Stimulated activated naive CD8-positive, alpha-beta T cell treated with anti-CD3 and anti-CD28 coated beads, Interleukin-15, amount 100 ng/mL, for 72 hours (primary cell): ENCODE data around the gene RNF212.

Source experiments
- ATAC-seq: fragments of 150-1000 bp; cut with Tn5 transposase; 2 replicates; pipeline ENCODE4 v1.10.0; 2021; ENCODE audit warnings: mild to moderate bottlenecking, moderate library complexity
- DNase-seq, 2 donors: peaks; one replicate each; pipeline ENCODE4 v3.0.0; 2021 to 2022
- H3K27ac Mint-ChIP-seq, 2 donors: one replicate each; pipeline ENCODE4 v1.8.0; 2022; ENCODE audit warnings: mild to moderate bottlenecking in 2 of 2, mixed read lengths in 2 of 2, moderate library complexity in 2 of 2
- H3K27me3 Mint-ChIP-seq: one replicate; pipeline ENCODE4 v1.8.0; 2022; ENCODE audit warnings: mixed read lengths
- H3K4me1 Mint-ChIP-seq: one replicate; pipeline ENCODE4 v1.8.0; 2022; ENCODE audit warnings: mild to moderate bottlenecking, mixed read lengths
- H3K4me3 Mint-ChIP-seq, 2 donors: one replicate each; pipeline ENCODE4 v1.8.0; 2022; ENCODE audit warnings: mild to moderate bottlenecking in 2 of 2, mixed read lengths in 2 of 2, moderate library complexity in 1 of 2
- H3K9me3 Mint-ChIP-seq, 2 donors: one replicate each; pipeline ENCODE4 v1.8.0; 2022; ENCODE audit warnings: mixed read lengths in 2 of 2

The RNF212 gene, protein sequence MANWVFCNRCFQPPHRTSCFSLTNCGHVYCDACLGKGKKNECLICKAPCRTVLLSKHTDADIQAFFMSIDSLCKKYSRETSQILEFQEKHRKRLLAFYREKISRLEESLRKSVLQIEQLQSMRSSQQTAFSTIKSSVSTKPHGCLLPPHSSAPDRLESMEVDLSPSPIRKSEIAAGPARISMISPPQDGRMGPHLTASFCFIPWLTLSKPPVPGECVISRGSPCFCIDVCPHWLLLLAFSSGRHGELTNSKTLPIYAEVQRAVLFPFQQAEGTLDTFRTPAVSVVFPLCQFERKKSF

DNA sequence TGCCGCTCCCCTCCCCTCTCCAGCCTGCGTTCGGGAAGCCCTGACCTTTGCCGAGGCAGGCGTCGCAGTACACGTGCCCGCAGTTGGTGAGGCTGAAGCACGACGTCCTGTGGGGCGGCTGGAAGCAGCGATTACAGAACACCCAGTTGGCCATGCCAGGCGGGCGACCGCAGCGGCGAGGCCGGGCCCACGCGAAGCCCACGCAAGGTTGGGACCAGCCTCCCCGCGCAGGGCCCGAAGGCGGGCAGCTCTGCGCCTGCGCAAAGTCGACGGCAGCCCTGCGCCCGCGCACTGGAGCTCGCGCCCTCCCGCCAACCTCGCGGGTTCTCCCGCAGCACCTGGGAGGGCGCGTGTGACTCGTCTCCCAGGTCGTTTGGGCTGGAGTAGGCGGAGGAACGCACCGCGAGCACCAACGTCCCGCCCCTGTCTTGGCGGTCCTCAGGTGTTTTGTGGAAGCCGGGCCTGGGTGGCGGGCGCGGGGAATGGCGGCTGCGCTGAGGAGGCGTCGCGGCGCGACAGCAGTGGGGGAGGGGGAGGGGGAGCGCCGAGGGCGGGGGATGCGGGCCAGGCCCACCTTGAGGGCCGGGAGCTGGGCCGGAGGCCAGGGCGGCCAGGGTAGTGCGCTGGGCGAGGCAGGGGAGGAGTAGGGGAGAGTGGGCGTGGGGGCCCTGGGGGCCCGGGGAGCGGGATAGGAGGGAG lies at the start of gene RNF212:
Gene RNF212, minus strand, starts transcription at position 254 of the 699 bp plus-strand sequence. Its CDS starts 100 bp downstream, at position 154.
- peak within 1 kb of the TSS; percentile 69 to 82 for H3K4me3 Mint-ChIP-seq

DNA sequence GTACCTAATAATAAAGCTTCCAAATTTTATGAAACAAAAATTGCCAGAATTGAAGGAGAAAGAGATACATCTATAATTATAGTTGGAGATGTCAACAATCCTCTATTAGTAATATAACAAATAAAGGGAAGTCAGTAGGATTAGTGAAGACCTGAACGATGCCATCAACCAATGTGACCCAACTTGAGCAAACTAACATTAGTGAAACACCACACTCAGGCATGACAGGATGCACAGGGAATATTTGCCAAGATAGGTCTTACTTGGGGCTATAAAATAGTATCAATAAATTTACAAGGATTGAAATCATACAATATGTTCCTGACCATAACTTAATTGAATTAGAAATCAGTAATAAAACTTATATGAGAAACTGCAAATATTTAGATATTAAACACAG lies 47.0 kb upstream of the RNF212 start:
- ATAC-seq, result no peak
- Mint-ChIP-seq H3K9me3 (peaks cover 0 to 8% of the 10 kb centered on the region in 2 donors), H3K27me3 (no peaks in the 10 kb centered on the region), H3K27ac (no peak overlapping the region), H3K4me1 (peaks cover 17% of the 10 kb centered on the region), H3K4me3 (no peak overlapping the region)
- DNase-seq, result no peak

More for the DNA sequence above, at the start of gene RNF212:
- peak; percentile 79 for ATAC-seq
- H3K9me3 Mint-ChIP-seq, result no peaks in the 10 kb centered on the region
- peaks cover 7% of the 10 kb centered on the region for H3K4me1 Mint-ChIP-seq
- peaks cover 23% of the 10 kb centered on the region for H3K27me3 Mint-ChIP-seq
- peak within 1 kb of the TSS in 1 of 2 donors; percentile 42 for H3K27ac Mint-ChIP-seq
- peak; percentile 43 to 50 for DNase-seq

DNA sequence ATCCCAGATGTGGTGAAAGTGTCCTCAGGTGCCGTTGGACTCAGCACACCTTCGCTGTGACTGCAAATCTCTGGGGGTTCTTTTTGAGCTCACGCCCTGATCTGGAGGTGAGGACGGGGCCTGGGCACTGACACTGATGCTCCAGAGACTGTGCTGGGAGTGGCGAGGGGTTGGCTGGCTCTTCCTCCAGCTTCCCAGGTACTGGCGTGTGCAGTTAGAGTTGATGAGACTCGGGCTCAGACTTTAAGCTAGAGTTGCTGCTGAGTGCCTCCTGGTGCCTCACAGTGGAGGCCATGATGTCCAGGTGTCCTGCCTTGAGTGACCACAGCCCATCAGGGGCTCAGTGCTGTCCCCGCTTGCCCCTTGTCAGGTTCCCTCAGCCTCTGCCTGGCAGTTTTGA lies 42.7 kb upstream of the RNF212 start:
- ATAC-seq (no peak), DNase-seq (no peak)
- Mint-ChIP-seq H3K27ac (peak overlapping the region in 1 of 2 donors; percentile 29), H3K4me3 (no peak overlapping the region), H3K4me1 (no peaks in the 10 kb centered on the region), H3K9me3 (peaks cover 0 to 8% of the 10 kb centered on the region in 2 donors), H3K27me3 (no peaks in the 10 kb centered on the region)

DNA sequence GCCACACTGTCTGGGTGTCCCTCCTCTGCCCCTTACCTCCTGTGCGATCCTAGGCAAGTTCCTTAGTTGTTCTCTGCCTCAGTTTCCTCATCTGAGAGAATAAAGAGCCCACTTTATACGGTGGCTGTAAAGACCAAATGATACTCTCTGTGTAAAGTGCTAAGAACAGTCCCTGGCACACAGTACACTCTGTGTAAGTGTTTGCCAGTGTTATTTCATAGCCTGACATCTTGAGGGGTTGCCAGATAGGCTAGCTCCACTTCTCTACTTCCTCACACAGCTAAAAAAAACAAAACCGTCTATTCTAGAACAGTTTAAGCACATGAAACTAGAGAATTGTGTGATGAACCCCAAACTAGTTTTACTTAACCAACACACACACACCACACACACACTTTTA lies 42.0 kb upstream of the RNF212 start:
- ATAC-seq (no peak), DNase-seq (no peak)
- H3K27me3 Mint-ChIP-seq, result no peaks in the 10 kb centered on the region
- H3K9me3 Mint-ChIP-seq, result peaks cover 0 to 8% of the 10 kb centered on the region in 2 donors
- no peak overlapping the region for H3K4me3 Mint-ChIP-seq
- H3K4me1 Mint-ChIP-seq, result no peaks in the 10 kb centered on the region
- no peak overlapping the region for H3K27ac Mint-ChIP-seq

DNA sequence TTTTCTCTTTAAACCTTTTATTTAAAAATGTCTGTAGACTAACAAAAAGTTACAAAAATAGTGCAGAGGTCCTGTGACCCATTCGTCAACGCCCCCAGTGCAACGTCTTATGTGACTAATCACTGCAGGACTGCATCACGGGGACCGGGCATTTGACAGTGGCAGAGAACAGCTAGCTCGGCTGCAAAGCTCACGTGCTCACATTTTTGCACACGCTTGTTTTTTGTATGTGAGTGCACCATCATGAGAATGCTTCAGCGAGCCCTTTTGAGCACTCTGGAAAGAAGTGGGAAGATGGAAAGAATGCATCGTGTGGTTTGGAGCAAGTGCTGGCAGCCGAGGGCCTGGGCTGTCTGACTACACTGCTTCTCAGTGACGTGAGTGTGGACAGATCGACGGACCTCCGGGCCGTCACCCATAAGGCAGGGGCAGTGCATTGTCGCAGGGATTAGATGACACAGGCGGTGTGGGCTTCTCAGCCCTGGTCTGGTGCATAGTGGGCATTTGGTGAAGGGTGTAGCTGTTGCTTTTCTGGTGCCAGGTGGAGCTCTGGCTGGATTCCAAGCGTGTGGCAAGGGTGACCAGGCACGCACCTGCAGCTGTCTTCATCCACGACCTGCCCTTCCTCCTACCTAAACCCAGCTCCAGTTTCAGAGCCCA lies 41.3 kb upstream of the RNF212 start:
- peaks cover 0 to 8% of the 10 kb centered on the region in 2 donors for H3K9me3 Mint-ChIP-seq
- no peak overlapping the region for H3K4me3 Mint-ChIP-seq
- ATAC-seq (no peak), DNase-seq (no peak)
- no peak overlapping the region for H3K27ac Mint-ChIP-seq
- H3K27me3 Mint-ChIP-seq, result no peaks in the 10 kb centered on the region
- H3K4me1 Mint-ChIP-seq, result no peaks in the 10 kb centered on the region

DNA sequence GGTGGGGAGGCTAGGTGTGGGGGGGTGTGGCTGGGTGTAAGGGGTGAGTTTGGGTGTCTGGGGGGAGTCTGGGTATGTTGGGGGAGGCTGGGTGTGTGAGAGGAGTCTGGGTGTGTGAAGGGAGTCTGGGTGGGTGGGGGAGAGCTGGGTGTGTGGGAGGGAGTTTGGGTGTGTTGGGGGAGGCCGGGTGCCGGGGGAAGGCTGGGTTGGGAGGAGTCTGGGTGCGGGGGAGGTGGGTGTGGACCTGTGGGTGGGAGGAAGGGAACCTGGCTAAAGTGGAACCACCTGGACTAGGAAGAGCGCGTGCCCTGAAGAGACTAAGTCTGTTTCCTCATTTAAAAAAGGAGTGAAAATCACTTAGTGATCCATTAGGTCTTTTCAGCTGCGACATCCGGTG lies 40.8 kb upstream of the RNF212 start:
- DNase-seq, result no peak
- H3K27ac Mint-ChIP-seq, result no peak overlapping the region
- no peak for ATAC-seq
- no peak overlapping the region for H3K4me3 Mint-ChIP-seq
- H3K9me3 Mint-ChIP-seq, result peaks cover 0 to 8% of the 10 kb centered on the region in 2 donors
- H3K27me3 Mint-ChIP-seq, result no peaks in the 10 kb centered on the region
- H3K4me1 Mint-ChIP-seq, result no peaks in the 10 kb centered on the region

DNA sequence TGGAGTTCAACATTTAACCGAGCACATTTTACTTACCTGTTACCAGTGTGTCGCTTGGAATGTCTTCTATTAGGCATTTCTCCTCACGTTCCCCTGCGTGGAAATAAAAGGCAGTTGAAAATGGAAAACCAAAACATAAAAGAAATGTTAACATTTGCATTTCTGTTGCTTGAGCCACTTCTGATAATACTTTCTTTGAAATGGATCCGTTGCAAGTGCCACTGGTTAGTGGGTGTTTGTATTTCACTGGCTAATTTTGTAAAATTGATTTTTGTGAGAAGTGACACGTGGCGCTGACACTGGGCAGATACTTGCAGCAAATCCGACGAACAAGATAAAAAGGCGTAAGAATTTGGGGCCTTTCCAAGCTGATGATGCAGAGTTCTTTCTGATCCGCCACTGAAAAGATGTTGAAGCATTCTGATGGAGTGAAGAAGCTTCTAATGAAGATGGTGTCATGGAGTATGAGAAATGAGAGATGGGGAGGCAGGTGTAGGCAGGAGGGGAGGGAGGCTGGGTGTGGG lies 40.3 kb upstream of the RNF212 start:
- DNase-seq (no peak), ATAC-seq (no peak)
- no peaks in the 10 kb centered on the region for H3K4me1 Mint-ChIP-seq
- peaks cover 0 to 8% of the 10 kb centered on the region in 2 donors for H3K9me3 Mint-ChIP-seq
- no peak overlapping the region for H3K4me3 Mint-ChIP-seq
- no peak overlapping the region for H3K27ac Mint-ChIP-seq
- no peaks in the 10 kb centered on the region for H3K27me3 Mint-ChIP-seq

DNA sequence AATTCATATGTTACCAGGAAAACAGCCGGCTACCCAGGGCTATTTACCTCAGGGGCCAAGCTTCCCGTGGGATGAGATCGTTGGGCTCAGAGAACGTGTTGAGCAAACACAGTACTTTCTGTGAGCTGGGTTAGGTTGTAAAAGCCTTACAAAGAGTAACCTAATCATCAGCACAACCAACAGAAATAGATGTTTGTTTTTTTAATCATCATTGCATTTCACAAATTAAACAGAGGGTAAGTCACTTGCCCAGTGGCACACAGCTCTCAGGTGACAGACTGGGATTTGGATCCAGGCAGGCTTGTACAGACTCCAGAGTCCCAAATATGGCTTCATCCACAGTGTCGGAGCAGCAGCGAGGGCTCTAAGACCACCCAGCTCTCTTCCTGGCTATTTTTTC lies 38.9 kb upstream of the RNF212 start:
- Mint-ChIP-seq H3K27ac (peak overlapping the region in 1 of 2 donors; percentile 89), H3K4me1 (no peaks in the 10 kb centered on the region), H3K27me3 (no peaks in the 10 kb centered on the region), H3K9me3 (peaks cover 0 to 1% of the 10 kb centered on the region in 2 donors), H3K4me3 (no peak overlapping the region)
- ATAC-seq, result no peak
- DNase-seq, result no peak

DNA sequence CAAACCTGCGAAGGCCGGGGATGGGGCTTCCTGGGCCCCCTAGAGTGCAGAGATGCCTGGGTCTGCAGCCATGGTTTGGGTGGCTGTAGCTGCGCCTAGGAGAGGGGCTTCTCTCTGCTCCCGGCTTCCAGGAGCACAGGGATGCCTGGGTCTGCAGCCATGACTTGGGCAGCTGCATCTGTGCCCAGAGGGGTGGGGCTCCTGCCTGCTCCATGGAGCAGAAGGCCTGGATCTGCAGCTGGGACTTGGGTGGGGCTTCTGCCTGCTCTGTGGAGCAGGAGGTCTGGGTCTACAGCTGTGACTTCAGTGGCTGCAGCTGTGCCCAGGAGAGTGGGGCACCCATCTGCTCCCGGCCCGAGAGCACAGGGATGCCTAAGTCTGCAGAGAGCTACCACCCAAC lies 38.2 kb upstream of the RNF212 start:
- H3K4me3 Mint-ChIP-seq, result no peak overlapping the region
- H3K27me3 Mint-ChIP-seq, result no peaks in the 10 kb centered on the region
- ATAC-seq (no peak), DNase-seq (no peak)
- no peaks in the 10 kb centered on the region for H3K9me3 Mint-ChIP-seq
- no peaks in the 10 kb centered on the region for H3K4me1 Mint-ChIP-seq
- H3K27ac Mint-ChIP-seq, result no peak overlapping the region

DNA sequence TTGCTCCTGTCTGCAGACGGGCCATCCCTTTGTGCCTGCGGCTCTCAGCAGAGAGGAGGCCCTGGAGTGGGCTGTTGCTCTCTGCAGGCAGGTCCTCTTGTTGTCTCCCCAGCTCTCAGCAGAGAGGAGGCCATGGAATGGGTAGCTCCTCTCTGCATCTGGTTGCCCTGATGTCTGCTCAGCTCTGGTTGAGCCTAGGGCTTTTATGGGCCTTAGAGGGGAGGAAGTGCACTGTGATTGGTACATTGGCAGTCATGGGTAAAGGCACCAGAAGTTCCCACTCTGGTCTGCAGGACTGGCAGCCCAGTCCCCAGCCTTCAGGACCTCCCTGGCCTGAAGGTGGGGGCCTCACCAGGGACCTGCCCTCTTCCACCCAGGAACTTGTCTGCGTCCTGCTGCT lies 37.5 kb upstream of the RNF212 start:
- no peaks in the 10 kb centered on the region for H3K9me3 Mint-ChIP-seq
- no peaks in the 10 kb centered on the region for H3K27me3 Mint-ChIP-seq
- no peak overlapping the region for H3K4me3 Mint-ChIP-seq
- H3K4me1 Mint-ChIP-seq, result no peaks in the 10 kb centered on the region
- ATAC-seq (no peak), DNase-seq (no peak)
- H3K27ac Mint-ChIP-seq, result no peak overlapping the region

DNA sequence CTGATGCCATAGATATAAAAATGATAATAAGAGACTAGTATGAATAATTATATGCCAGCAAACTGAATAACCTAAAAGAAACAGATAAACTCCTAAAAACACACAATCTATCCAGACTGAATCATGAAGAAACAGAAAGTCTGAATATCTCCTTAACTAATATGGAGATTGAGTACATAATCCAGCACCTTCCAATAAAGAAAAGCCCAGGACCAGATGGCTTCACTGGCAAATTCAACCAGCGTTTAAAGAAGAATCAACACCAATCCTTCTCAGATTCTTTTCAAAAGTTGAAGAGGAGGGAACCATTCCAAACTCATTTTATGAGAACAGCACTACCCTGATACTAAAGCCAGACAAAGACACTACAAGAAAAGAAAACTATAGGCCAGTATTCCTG lies 26.5 kb upstream of the RNF212 start:
- ATAC-seq (no peak), DNase-seq (no peak)
- no peaks in the 10 kb centered on the region for H3K9me3 Mint-ChIP-seq
- peaks cover 20% of the 10 kb centered on the region for H3K4me1 Mint-ChIP-seq
- H3K27ac Mint-ChIP-seq, result no peak overlapping the region
- peaks cover 9% of the 10 kb centered on the region for H3K27me3 Mint-ChIP-seq
- no peak overlapping the region for H3K4me3 Mint-ChIP-seq

DNA sequence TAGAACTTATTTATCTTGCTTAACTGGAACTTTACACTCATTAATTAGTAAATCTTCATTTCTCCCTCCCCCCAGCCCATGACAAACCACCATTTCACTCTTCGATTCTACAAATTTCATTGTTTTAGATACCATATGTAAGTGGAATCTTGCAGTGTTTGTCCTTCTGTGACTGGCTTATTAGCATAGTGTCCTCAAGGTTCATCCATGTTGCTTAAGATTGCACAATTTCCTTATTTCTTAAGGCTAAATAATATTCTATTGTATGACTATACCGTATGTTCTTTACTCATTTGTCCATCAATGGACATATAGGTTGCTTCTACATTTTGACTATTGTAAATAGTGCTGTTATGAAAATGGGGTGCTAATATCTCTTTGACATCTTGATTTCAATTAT lies 24.5 kb upstream of the RNF212 start:
- H3K27me3 Mint-ChIP-seq, result no peaks in the 10 kb centered on the region
- peak overlapping the region; percentile 31 to 84 for H3K4me3 Mint-ChIP-seq
- H3K9me3 Mint-ChIP-seq, result no peaks in the 10 kb centered on the region
- ATAC-seq (no peak), DNase-seq (no peak)
- H3K27ac Mint-ChIP-seq, result peak overlapping the region; percentile 21 to 53
- H3K4me1 Mint-ChIP-seq, result peaks cover 20% of the 10 kb centered on the region

DNA sequence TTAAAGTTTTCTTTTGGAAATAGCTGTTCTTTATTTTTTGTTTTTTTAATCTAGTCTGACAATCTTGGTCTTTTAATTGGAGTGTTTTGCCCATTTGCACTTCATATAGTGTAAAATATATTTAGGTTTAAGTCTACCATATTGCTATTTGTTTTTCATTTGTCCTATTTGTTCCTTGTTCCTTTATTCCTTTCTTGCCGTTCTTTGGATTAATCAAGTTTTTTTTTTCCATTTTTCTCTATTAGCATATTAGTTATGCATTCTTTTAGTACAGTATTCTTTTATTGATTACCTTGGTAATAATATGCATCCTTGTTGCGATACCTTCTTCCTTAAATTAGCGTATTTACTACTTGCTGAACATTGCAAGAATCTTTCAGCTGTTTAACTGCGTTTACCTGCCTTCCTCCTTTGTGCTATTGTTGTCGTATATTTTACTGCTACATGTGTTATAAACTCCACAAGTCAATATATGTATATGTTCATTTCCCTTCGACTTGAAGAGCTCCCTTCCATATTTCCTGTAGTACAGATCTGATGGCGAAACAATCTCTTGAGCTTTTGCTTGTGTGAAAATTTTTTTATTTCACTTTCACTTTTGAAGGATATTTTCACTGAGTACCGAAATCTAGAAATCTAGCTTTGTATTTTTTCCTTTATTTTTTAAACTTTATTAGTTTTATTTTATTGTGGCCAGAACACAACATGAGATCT lies 23.9 kb upstream of the RNF212 start:
- no peaks in the 10 kb centered on the region for H3K9me3 Mint-ChIP-seq
- H3K27me3 Mint-ChIP-seq, result no peaks in the 10 kb centered on the region
- DNase-seq (no peak), ATAC-seq (no peak)
- H3K4me3 Mint-ChIP-seq, result peak overlapping the region; percentile 67 to 84
- peak overlapping the region; percentile 50 to 90 for H3K27ac Mint-ChIP-seq
- H3K4me1 Mint-ChIP-seq, result peaks cover 20% of the 10 kb centered on the region

DNA sequence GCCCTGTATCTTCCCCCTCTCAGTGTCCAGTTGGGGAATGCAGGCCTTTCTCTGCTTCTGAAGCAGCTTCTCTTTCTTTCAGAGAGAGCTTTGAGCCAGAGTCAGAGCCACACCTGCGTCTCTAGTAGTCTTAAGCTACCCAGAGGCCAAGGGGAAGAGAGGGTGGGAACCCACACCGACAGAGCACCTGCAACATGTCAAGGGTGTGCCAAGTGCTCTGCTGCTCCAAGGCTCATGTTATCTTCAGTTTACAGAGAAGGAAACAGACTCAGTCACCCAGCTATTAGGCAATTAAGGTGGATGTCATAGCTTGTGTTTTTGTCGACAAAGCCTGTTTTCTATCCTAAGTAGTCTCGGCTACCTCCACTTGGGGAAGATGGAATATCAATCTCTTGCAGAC lies 22.7 kb upstream of the RNF212 start:
- H3K9me3 Mint-ChIP-seq, result no peaks in the 10 kb centered on the region
- no peak for ATAC-seq
- peaks cover 20% of the 10 kb centered on the region for H3K4me1 Mint-ChIP-seq
- DNase-seq, result no peak
- no peak overlapping the region for H3K27ac Mint-ChIP-seq
- H3K4me3 Mint-ChIP-seq, result peak overlapping the region; percentile 41 to 44
- no peaks in the 10 kb centered on the region for H3K27me3 Mint-ChIP-seq

DNA sequence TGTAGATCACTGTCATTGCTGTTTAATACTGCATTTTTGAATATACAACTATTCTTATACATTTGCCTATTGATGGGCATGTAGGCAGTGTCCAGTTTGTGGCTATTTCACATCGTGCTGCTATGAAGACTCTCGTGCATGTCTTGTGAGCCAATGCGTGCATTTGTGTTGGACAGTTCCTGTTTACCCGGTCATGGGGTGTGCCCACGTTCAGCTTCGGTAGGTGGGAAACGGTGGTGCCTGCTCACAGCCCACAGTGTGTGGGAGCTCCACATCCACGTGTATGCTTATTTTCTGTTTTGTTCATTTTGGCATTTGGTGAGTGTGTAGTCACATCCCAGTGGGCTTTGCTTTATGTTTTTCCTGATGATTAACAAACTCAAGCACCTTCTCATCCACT lies 19.7 kb upstream of the RNF212 start:
- H3K9me3 Mint-ChIP-seq, result no peaks in the 10 kb centered on the region
- H3K4me1 Mint-ChIP-seq, result peaks cover 20% of the 10 kb centered on the region
- no peak overlapping the region for H3K27ac Mint-ChIP-seq
- H3K4me3 Mint-ChIP-seq, result no peak overlapping the region
- ATAC-seq (no peak), DNase-seq (no peak)
- H3K27me3 Mint-ChIP-seq, result no peaks in the 10 kb centered on the region
